ENCODE data around the gene MITF. TPM values are rescaled to one million over a fixed set of nuclear protein-coding genes. Genes with fewer than 3 reads are reported as not detected.

Gene MITF
- total and polyA plus RNA-seq, 2 donors: 13.3 to 13.6 TPM

DNA sequence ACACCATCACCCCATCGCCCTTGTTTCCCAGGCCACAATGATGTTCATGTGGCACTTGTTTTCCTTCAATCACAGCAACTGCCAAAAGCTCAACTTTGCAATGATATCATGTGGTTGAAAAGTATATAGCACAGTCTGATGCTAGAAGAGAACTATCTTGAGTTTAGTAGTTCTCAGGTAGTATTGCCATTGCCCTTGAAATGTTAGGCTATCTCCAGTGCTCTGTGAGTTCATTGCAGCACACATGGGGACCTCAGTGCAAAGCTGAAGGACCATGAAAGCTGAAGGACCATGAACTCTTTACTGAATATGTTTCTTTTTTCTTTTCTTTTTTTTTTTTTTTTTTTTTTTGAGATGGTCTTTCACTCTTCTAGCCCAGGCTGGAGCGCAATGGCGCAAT is 224.4 kb downstream of the MITF start:
- no peak overlapping the region for H3K4me3 ChIP-seq (ENCODE audit: low read depth, low read length)
- WGBS: 96% methylated on average over 3 of the region's 3 CpGs
- H3K36me3 ChIP-seq (ENCODE audit: insufficient read depth): no peaks in the 10 kb centered on the region

DNA sequence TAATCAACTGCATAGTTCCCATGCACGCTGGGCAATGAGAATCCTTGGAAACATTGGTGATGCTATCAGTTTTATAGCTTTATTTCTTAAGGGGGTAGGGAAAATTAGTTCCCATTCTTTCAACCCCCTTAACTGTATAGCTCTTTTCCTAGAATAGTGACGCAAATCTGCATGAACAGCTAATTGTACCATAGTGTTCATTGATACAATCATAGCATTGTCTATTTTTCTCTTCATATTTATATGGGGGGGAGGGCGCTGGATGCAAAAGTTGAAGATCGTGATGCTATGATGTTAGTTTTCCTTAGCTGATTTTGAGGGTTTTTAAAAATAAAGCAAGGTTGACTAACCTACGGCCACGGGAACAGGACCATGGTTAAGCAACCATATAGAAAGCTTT is 227.9 kb downstream of the MITF start:
- Histone ChIP-seq H3K4me3 (ENCODE audit: low read depth, low read length) (no peak overlapping the region), H3K27ac (ENCODE audit: low read depth) (no peak overlapping the region), H3K4me1 (ENCODE audit: insufficient read depth) (no peaks in the 10 kb centered on the region), H3K36me3 (ENCODE audit: insufficient read depth) (no peaks in the 10 kb centered on the region)
- WGBS: 93% methylated on average over 6 of the region's 6 CpGs
- no peak for DNase-seq (ENCODE audit: extremely low spot score)

More for the DNA sequence above, 224.4 kb downstream of the MITF start:
- no peak for DNase-seq (ENCODE audit: extremely low spot score)
- H3K4me1 ChIP-seq (ENCODE audit: insufficient read depth): no peaks in the 10 kb centered on the region
- H3K27ac ChIP-seq (ENCODE audit: low read depth): no peak overlapping the region

DNA sequence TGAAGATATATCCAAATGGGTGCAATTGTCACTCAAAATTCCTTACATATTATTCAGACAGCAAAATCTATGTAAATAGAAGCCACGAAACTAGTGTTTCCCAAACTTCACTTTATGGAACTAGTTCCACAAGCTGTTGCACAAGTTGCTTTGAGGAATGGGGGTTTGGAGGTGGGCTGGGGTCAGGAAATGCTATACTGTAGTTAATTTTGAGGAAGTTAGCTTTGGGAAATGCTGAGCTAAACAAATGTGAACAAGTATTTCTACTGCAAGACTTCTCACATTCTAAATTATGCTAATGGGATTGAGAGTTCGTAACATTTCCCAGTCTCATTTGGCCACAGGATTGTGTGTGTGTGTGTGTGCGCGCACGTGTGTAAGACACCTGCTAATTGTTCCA is 231.6 kb downstream of the MITF start:
- Histone ChIP-seq H3K4me3 (ENCODE audit: low read depth, low read length) (no peak overlapping the region), H3K36me3 (ENCODE audit: insufficient read depth) (no peaks in the 10 kb centered on the region), H3K4me1 (ENCODE audit: insufficient read depth) (no peaks in the 10 kb centered on the region), H3K27ac (ENCODE audit: low read depth) (no peak overlapping the region)
- 88% methylated on average over 5 of the region's 5 CpGs for WGBS
- no peak for DNase-seq (ENCODE audit: extremely low spot score)

DNA sequence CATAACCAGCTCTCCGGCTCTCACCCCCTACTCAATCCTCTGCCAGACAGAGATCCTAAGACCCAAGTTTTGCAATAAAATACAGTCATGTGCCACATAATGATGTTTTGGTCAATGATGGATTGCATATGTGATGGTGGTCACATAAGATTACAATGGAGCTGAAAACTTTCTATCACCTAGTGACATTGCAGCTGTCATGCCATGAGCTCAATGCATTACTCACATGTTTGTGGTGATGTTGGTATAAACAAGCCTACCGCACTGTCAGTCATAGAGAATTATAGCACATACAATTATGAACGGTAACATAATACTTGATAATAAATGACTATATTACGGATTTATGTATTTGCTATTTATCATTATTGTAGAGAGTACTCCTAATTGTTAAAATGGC is 233.4 kb downstream of the MITF start:
- 93% methylated on average over 4 of the region's 4 CpGs for WGBS
- H3K36me3 ChIP-seq (ENCODE audit: insufficient read depth): no peaks in the 10 kb centered on the region
- H3K4me3 ChIP-seq (ENCODE audit: low read depth, low read length): no peak overlapping the region
- no peak overlapping the region for H3K27ac ChIP-seq (ENCODE audit: low read depth)
- no peak for DNase-seq (ENCODE audit: extremely low spot score)
- H3K4me1 ChIP-seq (ENCODE audit: insufficient read depth): no peaks in the 10 kb centered on the region

DNA sequence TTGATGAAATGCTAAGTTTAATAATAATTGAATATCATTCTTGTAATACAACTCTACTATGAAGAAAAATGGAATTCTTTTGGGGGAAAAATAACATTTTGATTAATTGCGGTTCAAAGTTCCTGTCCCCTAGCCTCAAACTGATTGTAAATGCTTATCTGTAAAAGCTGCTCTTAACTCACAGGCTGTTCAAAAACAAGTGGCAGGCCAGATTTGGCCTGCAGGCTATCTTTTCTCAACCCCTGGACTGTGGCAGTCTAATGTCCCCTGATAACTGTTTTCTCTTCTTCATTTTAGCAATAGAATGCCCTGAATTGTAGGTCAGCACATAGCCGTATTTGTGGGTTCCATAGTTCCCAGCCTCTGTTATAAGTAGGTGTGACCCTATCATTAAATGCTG is 236.8 kb downstream of the MITF start:
- no peak overlapping the region for H3K27ac ChIP-seq (ENCODE audit: low read depth)
- WGBS: 81% methylated on average over 2 of the region's 2 CpGs
- no peaks in the 10 kb centered on the region for H3K4me1 ChIP-seq (ENCODE audit: insufficient read depth)
- no peak for DNase-seq (ENCODE audit: extremely low spot score)
- H3K4me3 ChIP-seq (ENCODE audit: low read depth, low read length): no peak overlapping the region
- no peaks in the 10 kb centered on the region for H3K36me3 ChIP-seq (ENCODE audit: insufficient read depth)

DNA sequence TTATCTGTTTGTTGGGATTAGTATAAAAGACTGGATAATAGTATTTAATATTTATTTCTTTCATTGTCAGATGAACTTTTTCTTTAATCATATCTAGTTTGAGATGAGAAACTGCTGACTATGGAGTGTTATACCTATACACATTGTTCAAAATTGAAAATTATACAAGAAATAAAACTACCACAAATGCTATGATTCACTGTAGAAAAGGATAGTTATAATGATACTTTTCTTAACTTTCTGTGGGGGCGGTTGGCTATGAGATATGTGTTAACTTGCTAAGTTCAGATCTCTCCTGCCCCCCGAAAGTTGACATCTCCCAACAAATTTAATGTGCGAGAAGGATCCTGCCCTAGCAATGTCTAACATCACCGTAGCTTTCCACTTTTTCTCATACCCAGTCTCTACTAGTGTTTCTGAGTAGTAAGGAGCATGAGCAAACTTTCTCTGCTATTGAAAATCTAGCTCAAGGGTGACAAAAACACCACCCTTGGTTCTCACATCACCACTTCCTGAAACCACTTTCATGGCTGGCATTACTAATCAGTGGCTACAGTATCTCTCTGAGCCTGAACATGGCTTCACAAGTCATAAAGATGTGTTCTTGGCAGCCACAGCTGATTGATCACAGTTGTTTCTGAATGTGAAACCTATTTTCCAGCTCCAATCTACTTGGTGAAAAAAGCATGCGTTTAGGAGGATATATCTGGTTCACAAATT is 244.4 kb downstream of the MITF start:
- DNase-seq (ENCODE audit: extremely low spot score): no peak
- Histone ChIP-seq H3K4me1 (ENCODE audit: insufficient read depth) (no peaks in the 10 kb centered on the region), H3K27ac (ENCODE audit: low read depth) (no peak overlapping the region), H3K36me3 (ENCODE audit: insufficient read depth) (no peaks in the 10 kb centered on the region), H3K4me3 (ENCODE audit: low read depth, low read length) (no peak overlapping the region)
- WGBS: 82% methylated on average over 5 of the region's 5 CpGs

DNA sequence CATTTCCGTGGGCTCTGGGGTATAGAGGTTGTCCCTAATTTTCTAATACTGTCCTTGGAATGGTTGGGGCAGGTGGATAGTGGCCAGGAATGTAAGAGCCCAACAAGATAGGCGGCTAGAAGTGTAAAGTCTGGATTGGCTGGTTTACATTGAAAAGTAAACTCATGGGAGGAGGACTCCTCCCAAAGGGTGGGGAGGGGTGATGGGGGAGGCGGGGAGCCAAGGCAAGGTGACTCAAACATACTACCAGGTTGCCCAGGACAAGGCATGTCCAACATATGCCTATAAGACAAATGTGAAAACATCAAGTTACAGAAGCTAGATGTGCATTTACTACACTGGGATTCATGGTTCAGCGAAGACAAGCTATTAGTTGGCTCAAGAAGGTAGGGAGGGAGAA is 246.0 kb downstream of the MITF start:
- 85% methylated on average over 4 of the region's 4 CpGs for WGBS
- Histone ChIP-seq H3K36me3 (ENCODE audit: insufficient read depth) (no peaks in the 10 kb centered on the region), H3K27ac (ENCODE audit: low read depth) (no peak overlapping the region), H3K4me1 (ENCODE audit: insufficient read depth) (no peaks in the 10 kb centered on the region), H3K4me3 (ENCODE audit: low read depth, low read length) (no peak overlapping the region)
- no peak for DNase-seq (ENCODE audit: extremely low spot score)

DNA sequence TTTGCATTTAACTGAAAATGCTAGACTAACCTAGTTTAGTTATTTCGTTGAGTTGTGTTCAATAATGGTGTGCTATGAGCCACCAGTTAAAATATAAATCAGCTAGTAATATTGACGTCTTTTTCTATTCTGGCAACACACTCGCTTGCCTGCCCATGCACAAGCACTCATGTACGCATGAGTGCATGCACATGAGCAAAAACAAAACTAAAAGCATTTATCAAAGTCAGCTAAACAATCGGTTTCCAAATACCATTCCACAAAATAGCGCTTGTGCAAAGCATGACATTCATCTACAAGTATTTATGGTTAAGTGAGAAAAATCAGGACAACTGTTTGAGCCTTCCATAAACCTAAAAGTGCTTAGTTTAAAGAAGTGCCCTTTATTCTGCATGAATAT is 247.2 kb downstream of the MITF start:
- Histone ChIP-seq H3K27ac (ENCODE audit: low read depth) (no peak overlapping the region), H3K36me3 (ENCODE audit: insufficient read depth) (no peaks in the 10 kb centered on the region), H3K4me3 (ENCODE audit: low read depth, low read length) (no peak overlapping the region), H3K4me1 (ENCODE audit: insufficient read depth) (no peaks in the 10 kb centered on the region)
- no peak for DNase-seq (ENCODE audit: extremely low spot score)
- WGBS: 89% methylated on average over 6 of the region's 6 CpGs

DNA sequence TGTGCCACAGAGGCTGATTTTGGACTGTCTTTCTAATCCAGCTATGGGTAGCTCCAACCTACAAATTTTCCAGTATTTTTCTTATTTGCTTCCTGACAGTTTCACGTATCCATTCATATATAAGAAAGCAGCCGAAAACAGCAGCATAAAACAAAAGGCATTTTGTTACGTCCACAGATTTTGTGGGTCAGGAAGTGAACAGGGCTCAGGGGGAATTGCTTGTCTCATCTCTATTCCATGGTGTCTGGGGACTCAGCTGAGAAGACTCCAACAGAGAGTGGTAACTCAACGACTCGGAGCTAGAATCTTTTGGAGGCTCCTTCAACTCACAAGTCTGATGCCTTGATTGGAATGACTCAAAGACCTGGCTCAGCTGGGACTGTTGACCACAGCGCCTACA is 248.6 kb downstream of the MITF start:
- H3K4me3 ChIP-seq (ENCODE audit: low read depth, low read length): no peak overlapping the region
- H3K4me1 ChIP-seq (ENCODE audit: insufficient read depth): no peaks in the 10 kb centered on the region
- no peaks in the 10 kb centered on the region for H3K36me3 ChIP-seq (ENCODE audit: insufficient read depth)
- no peak overlapping the region for H3K27ac ChIP-seq (ENCODE audit: low read depth)
- DNase-seq (ENCODE audit: extremely low spot score): no peak
- WGBS: 86% methylated on average over 6 of the region's 6 CpGs

DNA sequence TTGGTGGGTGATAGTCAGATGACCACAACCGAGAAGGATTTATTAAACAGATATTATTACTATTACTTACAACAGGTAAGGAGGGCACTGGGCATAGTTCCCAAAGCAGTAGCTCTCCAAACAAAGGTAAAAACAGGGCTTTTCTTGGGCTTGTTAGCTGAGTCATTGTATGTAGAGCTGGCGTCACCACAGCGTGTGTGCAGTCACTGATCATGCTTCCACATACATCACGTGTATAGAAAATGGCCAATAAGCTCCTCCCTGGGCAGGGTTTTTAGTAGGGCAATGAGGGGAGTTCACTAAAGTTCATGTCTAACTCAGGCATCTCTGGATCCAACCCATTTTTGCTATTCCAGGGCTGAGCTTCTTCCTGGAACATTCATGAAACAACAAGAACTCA is 254.5 kb downstream of the MITF start:
- no peak for DNase-seq (ENCODE audit: extremely low spot score)
- 92% methylated on average over 4 of the region's 4 CpGs for WGBS
- no peak overlapping the region for H3K27ac ChIP-seq (ENCODE audit: low read depth)
- H3K4me3 ChIP-seq (ENCODE audit: low read depth, low read length): no peak overlapping the region
- H3K4me1 ChIP-seq (ENCODE audit: insufficient read depth): no peaks in the 10 kb centered on the region
- no peaks in the 10 kb centered on the region for H3K36me3 ChIP-seq (ENCODE audit: insufficient read depth)

DNA sequence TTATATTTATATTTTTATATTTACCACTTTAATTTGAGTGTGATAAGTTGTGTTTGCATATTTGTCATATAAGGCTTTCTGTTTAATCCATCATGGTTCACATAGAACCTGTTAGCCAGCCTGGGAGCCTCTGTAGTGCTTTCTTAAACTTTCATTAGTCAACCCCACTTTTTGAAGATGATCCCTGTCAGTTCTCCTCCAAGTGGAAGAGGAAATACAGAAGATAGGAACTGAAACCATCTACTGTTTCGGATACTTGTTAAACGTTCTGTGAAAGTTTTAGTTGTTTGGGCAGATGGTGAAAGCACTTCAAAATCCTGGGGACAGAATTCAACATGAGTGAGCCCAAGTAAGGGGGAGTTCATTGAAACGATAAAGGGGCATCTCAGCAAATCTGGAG is 255.7 kb downstream of the MITF start:
- Histone ChIP-seq H3K36me3 (ENCODE audit: insufficient read depth) (no peaks in the 10 kb centered on the region), H3K27ac (ENCODE audit: low read depth) (no peak overlapping the region), H3K4me1 (ENCODE audit: insufficient read depth) (no peaks in the 10 kb centered on the region), H3K4me3 (ENCODE audit: low read depth, low read length) (no peak overlapping the region)
- no peak for DNase-seq (ENCODE audit: extremely low spot score)
- WGBS: 79% methylated on average over 3 of the region's 3 CpGs

DNA sequence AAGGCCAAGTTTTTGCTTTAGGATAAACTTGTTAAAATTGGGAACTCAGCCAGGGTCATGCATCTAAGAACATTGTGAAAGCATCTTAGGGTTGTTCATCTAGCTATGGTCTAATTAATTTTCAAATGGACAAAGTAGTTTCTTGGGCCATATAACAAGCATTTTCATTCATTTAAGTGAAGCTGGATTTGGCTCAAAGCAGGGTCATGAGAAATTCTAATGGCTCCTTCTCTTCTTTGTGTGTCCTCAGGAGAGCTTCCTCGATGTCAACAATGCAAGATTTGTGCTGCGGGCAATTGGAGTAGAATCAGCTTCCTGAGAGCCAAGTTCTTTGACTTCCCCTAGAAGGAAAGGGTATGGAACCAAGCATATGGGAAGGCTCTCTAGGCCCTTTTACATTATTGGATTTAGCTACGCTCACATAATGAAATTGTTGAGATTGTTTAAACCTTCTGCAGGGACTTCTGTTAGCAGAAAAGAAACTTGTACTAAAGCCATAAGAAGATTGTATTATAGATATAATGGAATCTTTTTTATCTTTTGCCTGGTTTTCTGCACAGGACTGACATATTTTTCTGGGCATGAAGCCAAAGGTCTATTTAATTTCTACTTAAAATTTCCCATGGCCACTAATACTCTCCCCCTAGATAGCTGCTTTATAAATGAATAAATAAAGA is 258.5 kb downstream of the MITF start:
- no peaks in the 10 kb centered on the region for H3K36me3 ChIP-seq (ENCODE audit: insufficient read depth)
- DNase-seq (ENCODE audit: extremely low spot score): peak; percentile 52
- no peak overlapping the region for H3K27ac ChIP-seq (ENCODE audit: low read depth)
- no peaks in the 10 kb centered on the region for H3K4me1 ChIP-seq (ENCODE audit: insufficient read depth)
- H3K4me3 ChIP-seq (ENCODE audit: low read depth, low read length): no peak overlapping the region
- WGBS: 18% methylated on average over 3 of the region's 3 CpGs

DNA sequence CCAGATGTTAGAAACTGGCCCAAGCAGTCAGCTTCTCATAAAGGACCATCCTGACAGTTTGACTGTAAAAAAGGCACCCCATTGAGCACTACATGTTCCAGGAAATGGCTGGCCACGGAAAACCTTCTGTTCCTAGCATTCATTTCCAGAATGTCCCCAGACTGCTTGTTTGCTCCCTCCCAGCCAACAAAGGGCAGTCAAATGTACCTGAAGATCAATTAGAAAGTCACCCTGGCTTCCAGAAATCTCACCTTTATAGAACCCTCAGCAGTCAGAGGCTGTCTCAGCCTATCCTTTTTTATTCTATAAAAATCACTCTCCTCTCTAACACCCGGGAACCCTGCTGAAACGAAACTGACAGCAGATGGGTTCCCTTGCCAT is 259.5 kb downstream of the MITF start:
- H3K36me3 ChIP-seq (ENCODE audit: insufficient read depth): no peaks in the 10 kb centered on the region
- no peak for DNase-seq (ENCODE audit: extremely low spot score)
- WGBS: 12% methylated on average over 3 of the region's 3 CpGs

DNA sequence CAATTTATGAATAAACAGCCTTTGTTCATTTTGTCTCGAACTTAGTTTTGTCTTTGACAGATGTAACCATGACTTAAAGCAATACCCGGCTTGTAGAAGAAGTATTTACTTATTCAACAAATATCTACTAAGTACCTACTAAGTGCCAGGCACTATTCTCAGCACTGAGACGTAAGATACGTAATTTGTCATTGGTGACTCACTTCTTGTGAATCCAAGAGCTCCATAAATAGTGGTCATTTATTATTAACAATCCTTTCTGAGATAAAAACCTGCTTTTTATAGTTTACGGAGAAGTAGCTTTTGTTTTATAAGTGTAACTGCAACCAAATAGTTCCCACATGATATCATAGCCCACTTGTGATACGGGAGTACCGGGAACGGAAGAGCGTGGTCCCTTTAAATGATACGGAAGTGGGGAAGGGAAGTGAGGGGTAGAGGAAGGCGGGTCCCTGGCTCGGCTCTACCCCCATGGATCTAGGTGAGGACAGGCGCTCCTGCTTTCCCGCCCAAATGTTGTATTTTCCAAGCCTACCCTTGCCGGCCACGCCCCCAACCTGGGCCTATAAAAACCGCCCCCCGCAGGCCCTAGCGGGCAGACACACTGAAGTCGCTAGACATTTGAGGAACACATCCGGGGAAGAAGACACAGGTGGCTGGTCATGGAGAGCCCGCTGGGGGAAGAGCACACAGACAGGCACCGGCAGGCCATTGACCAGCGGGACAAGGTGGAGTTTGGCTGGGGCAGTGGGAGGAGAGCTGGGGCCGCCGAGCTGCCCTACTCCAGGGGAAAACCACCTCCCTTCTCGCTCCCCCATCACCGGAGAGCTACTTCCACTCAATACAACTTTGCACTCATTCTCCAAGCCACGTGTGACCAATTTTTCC is 260.1 kb downstream of the MITF start, which contains the start of gene SAMMSON:
TSS of gene SAMMSON (plus strand) at position 594 of the 888 bp plus-strand sequence.
- DNase-seq (ENCODE audit: extremely low spot score): no peak
- Histone ChIP-seq H3K27ac (ENCODE audit: low read depth) (no peak within 1 kb of the TSS), H3K36me3 (ENCODE audit: insufficient read depth) (no peaks in the 10 kb centered on the region), H3K4me1 (ENCODE audit: insufficient read depth) (no peaks in the 10 kb centered on the region), H3K4me3 (ENCODE audit: low read depth, low read length) (peak within 1 kb of the TSS; percentile 16)
- WGBS: 67% methylated on average over 29 of the region's 29 CpGs

More for the DNA sequence above, 259.5 kb downstream of the MITF start:
- H3K4me1 ChIP-seq (ENCODE audit: insufficient read depth): no peaks in the 10 kb centered on the region
- peak overlapping the region; percentile 16 for H3K4me3 ChIP-seq (ENCODE audit: low read depth, low read length)
- H3K27ac ChIP-seq (ENCODE audit: low read depth): no peak overlapping the region
